SK-N-SH treated with all-trans-retinoic acid at 6 μM for 48 hours (cell line): ENCODE measurements around the gene CHST8.

ENCODE experiments used
- ARNTL ChIP-seq: fragments of 450-650 bp; formaldehyde crosslinking; IDR thresholded peaks from 2 replicates; pipeline ENCODE4 v1.5.0; 2020; ENCODE audit warnings: low read depth, mild to moderate bottlenecking, moderate library complexity, borderline replicate concordance
- BACH2 ChIP-seq: fragments of 250-450 bp; sonication (Bioruptor Pico); IDR thresholded peaks from 2 replicates; pipeline ENCODE4 v1.9.0; 2021; ENCODE audit warnings: mild to moderate bottlenecking, borderline replicate concordance
- ESRRG ChIP-seq: fragments of 250-450 bp; sonication (Bioruptor Pico); IDR thresholded peaks from 2 replicates; pipeline ENCODE4 v1.6.1; 2021; ENCODE audit warnings: mild to moderate bottlenecking
- GLIS3 ChIP-seq: fragments of 250-450 bp; sonication (Bioruptor Pico); IDR thresholded peaks from 2 replicates; pipeline ENCODE4 v1.5.0; 2020; ENCODE audit warnings: mild to moderate bottlenecking, moderate library complexity
- OSR1 ChIP-seq: fragments of 250-450 bp; sonication (Bioruptor Pico); IDR thresholded peaks from 2 replicates; pipeline ENCODE4 v1.8.0; 2022; ENCODE audit warnings: moderate library complexity, mild to moderate bottlenecking, inconsistent platforms
- PPARA ChIP-seq: fragments of 250-450 bp; sonication (Bioruptor Pico); IDR thresholded peaks from 2 replicates; pipeline ENCODE4 v1.5.0; 2020; ENCODE audit warnings: mild to moderate bottlenecking, borderline replicate concordance
- SNAI2 ChIP-seq: fragments of 250-450 bp; sonication (Bioruptor Pico); IDR thresholded peaks from 2 replicates; pipeline ENCODE4 v1.5.0; 2020; ENCODE audit warnings: mild to moderate bottlenecking, moderate library complexity
- TCF4 ChIP-seq: fragments of 250-450 bp; sonication (Bioruptor Pico); IDR thresholded peaks from 2 replicates; pipeline ENCODE4 v1.8.0; 2021; ENCODE audit warnings: mild to moderate bottlenecking, moderate library complexity, borderline replicate concordance
- ZFP30 ChIP-seq: fragments of 450-650 bp; formaldehyde crosslinking; IDR thresholded peaks from 2 replicates; pipeline ENCODE4 v1.5.0; 2022; ENCODE audit warnings: mild to moderate bottlenecking, moderate library complexity
- ZNF70 ChIP-seq: fragments of 450-650 bp; formaldehyde crosslinking; IDR thresholded peaks from 2 replicates; pipeline ENCODE4 v1.5.0; 2020; ENCODE audit warnings: mild to moderate bottlenecking, moderate library complexity
- TF ChIP-seq, protein P1 (sequence below): fragments of 250-450 bp; sonication (Bioruptor Pico); IDR thresholded peaks from 2 replicates; pipeline ENCODE4 v1.8.0; 2021; ENCODE audit warnings: low read depth, mild to moderate bottlenecking, moderate library complexity, borderline replicate concordance
- TF ChIP-seq, protein P2 (sequence below): fragments of 250-450 bp; sonication (Bioruptor Pico); IDR thresholded peaks from 2 replicates; pipeline ENCODE4 v1.5.1; 2020; ENCODE audit warnings: low read depth, mild to moderate bottlenecking, moderate library complexity
- TF ChIP-seq, protein P3 (sequence below): fragments of 250-450 bp; sonication (Bioruptor Pico); IDR thresholded peaks from 2 replicates; pipeline ENCODE4 v1.8.0; 2020; ENCODE audit warnings: mild to moderate bottlenecking, moderate library complexity, borderline replicate concordance
- TF ChIP-seq, protein P4 (sequence below): fragments of 250-450 bp; sonication (Bioruptor Pico); IDR thresholded peaks from 2 replicates; pipeline ENCODE4 v1.5.1; 2021; ENCODE audit warnings: mild to moderate bottlenecking, moderate library complexity

DNA sequence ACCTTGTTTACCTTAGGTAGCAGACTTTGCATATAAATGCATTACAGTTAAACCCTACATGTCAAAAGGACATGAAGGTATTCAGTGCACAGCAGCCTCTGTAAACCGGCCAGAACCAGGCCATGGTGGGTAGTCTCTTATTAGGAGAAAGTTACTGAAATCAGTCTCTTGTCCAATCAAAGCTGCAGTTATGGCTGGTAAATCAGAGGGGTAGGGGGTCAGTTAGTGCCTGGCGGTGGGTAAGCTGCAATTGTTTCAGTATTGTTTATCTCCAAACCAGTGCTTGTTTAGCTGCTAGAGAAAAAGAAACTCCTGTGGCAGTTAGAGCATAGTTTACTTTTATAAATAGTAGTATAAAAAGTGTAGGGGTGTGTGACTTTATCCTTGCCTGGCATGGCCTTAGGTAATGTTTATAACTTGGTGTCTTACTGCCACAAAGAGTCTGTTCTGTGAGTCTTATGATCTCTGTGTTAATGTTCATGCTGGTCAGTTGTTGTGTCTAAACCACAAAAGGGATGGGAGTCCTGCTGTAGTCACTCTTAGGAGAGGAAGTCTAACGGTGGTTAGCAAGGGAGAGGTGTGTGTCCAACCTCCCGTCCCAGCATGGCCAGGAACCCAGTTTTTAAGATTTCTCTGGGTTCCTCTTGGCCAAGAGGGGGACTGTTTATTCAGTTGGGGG, 28.0 kb downstream of the CHST8 start:
- no peak for TF ChIP-seq ESRRG (CRISPR knock-in tag)
- TF ChIP-seq ZNF70 (CRISPR knock-in tag): no peak
- no peak for TF ChIP-seq BACH2 (CRISPR knock-in tag)
- no peak for TF ChIP-seq ARNTL
- TF ChIP-seq, protein P1, sequence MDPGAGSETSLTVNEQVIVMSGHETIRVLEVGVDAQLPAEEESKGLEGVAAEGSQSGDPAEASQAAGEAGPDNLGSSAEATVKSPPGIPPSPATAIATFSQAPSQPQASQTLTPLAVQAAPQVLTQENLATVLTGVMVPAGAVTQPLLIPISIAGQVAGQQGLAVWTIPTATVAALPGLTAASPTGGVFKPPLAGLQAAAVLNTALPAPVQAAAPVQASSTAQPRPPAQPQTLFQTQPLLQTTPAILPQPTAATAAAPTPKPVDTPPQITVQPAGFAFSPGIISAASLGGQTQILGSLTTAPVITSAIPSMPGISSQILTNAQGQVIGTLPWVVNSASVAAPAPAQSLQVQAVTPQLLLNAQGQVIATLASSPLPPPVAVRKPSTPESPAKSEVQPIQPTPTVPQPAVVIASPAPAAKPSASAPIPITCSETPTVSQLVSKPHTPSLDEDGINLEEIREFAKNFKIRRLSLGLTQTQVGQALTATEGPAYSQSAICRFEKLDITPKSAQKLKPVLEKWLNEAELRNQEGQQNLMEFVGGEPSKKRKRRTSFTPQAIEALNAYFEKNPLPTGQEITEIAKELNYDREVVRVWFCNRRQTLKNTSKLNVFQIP: no peak
- no peak for TF ChIP-seq GLIS3 (CRISPR knock-in tag)
- TF ChIP-seq, protein P2, sequence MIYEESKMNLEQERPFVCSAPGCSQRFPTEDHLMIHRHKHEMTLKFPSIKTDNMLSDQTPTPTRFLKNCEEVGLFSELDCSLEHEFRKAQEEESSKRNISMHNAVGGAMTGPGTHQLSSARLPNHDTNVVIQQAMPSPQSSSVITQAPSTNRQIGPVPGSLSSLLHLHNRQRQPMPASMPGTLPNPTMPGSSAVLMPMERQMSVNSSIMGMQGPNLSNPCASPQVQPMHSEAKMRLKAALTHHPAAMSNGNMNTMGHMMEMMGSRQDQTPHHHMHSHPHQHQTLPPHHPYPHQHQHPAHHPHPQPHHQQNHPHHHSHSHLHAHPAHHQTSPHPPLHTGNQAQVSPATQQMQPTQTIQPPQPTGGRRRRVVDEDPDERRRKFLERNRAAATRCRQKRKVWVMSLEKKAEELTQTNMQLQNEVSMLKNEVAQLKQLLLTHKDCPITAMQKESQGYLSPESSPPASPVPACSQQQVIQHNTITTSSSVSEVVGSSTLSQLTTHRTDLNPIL (CRISPR knock-in tag): no peak
- no peak for TF ChIP-seq ZFP30 (CRISPR knock-in tag)
- no peak for TF ChIP-seq OSR1
- TF ChIP-seq TCF4 (CRISPR knock-in tag): no peak
- TF ChIP-seq, protein P3, sequence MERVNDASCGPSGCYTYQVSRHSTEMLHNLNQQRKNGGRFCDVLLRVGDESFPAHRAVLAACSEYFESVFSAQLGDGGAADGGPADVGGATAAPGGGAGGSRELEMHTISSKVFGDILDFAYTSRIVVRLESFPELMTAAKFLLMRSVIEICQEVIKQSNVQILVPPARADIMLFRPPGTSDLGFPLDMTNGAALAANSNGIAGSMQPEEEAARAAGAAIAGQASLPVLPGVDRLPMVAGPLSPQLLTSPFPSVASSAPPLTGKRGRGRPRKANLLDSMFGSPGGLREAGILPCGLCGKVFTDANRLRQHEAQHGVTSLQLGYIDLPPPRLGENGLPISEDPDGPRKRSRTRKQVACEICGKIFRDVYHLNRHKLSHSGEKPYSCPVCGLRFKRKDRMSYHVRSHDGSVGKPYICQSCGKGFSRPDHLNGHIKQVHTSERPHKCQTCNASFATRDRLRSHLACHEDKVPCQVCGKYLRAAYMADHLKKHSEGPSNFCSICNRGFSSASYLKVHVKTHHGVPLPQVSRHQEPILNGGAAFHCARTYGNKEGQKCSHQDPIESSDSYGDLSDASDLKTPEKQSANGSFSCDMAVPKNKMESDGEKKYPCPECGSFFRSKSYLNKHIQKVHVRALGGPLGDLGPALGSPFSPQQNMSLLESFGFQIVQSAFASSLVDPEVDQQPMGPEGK (CRISPR knock-in tag): no peak
- TF ChIP-seq, protein P4, sequence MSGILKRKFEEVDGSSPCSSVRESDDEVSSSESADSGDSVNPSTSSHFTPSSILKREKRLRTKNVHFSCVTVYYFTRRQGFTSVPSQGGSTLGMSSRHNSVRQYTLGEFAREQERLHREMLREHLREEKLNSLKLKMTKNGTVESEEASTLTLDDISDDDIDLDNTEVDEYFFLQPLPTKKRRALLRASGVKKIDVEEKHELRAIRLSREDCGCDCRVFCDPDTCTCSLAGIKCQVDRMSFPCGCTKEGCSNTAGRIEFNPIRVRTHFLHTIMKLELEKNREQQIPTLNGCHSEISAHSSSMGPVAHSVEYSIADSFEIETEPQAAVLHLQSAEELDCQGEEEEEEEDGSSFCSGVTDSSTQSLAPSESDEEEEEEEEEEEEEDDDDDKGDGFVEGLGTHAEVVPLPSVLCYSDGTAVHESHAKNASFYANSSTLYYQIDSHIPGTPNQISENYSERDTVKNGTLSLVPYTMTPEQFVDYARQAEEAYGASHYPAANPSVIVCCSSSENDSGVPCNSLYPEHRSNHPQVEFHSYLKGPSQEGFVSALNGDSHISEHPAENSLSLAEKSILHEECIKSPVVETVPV (CRISPR knock-in tag): no peak
- no peak for TF ChIP-seq PPARA (CRISPR knock-in tag)
- no peak for TF ChIP-seq SNAI2
